Gastroesophageal sphincter (tissue), 4 donors: ENCODE measurements around the gene TSC22D3. TPM values are rescaled to one million over a fixed set of nuclear protein-coding genes. Genes with fewer than 3 reads are reported as not detected.
A peak's percentile ranks its signal among the peaks of the same experiment; 100 is the strongest.

Experiments used
- ATAC-seq: fragments of 150-250 bp; one replicate; pipeline ENCODE4 v1.9.1; 2016; ENCODE audit warnings: mild to moderate bottlenecking, moderate library complexity
- H3K27ac ChIP-seq, 4 donors: fragments of 200-600 bp; sonication (generic) in 3 of 4; 1 replicate in 3 of 4; 2 replicates in 1 of 4; pipeline ENCODE4 v1.5.1; 2016 to 2019
- H3K27me3 ChIP-seq: fragments of 200-600 bp; sonication (generic); one replicate; pipeline ENCODE4 v1.5.1; 2019
- H3K36me3 ChIP-seq, 2 donors: fragments of 200-600 bp; sonication (generic); one replicate each; pipeline ENCODE4 v1.5.1; 2019; ENCODE audit warnings: control low read depth in 1 of 2
- H3K4me1 ChIP-seq, 3 donors: fragments of 200-600 bp; sonication (generic); 1 replicate in 2 of 3; 2 replicates in 1 of 3; pipeline ENCODE4 v1.5.1; 2016 to 2019; ENCODE audit warnings: control low read depth in 2 of 3
- H3K4me3 ChIP-seq, 2 donors: fragments of 200-600 bp; sonication (generic); one replicate each; pipeline ENCODE4 v1.5.1; 2019; ENCODE audit warnings: mild to moderate bottlenecking in 1 of 2, moderate library complexity in 1 of 2
- H3K9me3 ChIP-seq, 3 donors: fragments of 200-600 bp; sonication (generic); one replicate each; pipeline ENCODE4 v1.5.1; 2017 to 2019; ENCODE audit warnings: control low read depth in 2 of 3
- CTCF ChIP-seq, 4 experiments: fragments of 200-600 bp in 2 of 4; fragments of 450-650 bp in 2 of 4; sonication (generic) in 1 of 4; IDR thresholded peaks; one replicate each; pipeline ENCODE4 v1.5.1; 2017 to 2019; ENCODE audit warnings: antibody characterized with exemption in 4 of 4, mild to moderate bottlenecking in 2 of 4, moderate library complexity in 2 of 4
- EP300 ChIP-seq: sonication (generic); formaldehyde crosslinking; IDR thresholded peaks from one replicate; pipeline ENCODE4 v1.6.1; 2017; ENCODE audit warnings: antibody characterized with exemption, mild to moderate bottlenecking
- POLR2A ChIP-seq, 2 donors: fragments of 450-650 bp; IDR thresholded peaks; one replicate each; pipeline ENCODE4 v1.6.1; 2017; ENCODE audit warnings: antibody characterized with exemption in 2 of 2, mild to moderate bottlenecking in 2 of 2, moderate library complexity in 1 of 2
- POLR2AphosphoS5 ChIP-seq: sonication (generic); formaldehyde crosslinking; IDR thresholded peaks from one replicate; pipeline ENCODE4 v1.6.1; 2017; ENCODE audit warnings: antibody characterized with exemption
- WGBS, 2 donors: methylation state at CpG; one replicate each; pipeline ENCODE4 v1.1.5; 2018; ENCODE audit warnings: low coverage in 1 of 2; 5-methylcytosine and 5-hydroxymethylcytosine counted together
- total RNA-seq, 4 donors: library from RNA; depleted of rRNA; stranded (reverse); fragments of >200 nt; gene quantifications; one replicate each; pipeline ENCODE4 v1.1.0, GENCODE V29; 2016

TSC22D3 gene
- total RNA-seq, 4 donors from 2014 or later = 561 to 849 (median 691) TPM

DNA sequence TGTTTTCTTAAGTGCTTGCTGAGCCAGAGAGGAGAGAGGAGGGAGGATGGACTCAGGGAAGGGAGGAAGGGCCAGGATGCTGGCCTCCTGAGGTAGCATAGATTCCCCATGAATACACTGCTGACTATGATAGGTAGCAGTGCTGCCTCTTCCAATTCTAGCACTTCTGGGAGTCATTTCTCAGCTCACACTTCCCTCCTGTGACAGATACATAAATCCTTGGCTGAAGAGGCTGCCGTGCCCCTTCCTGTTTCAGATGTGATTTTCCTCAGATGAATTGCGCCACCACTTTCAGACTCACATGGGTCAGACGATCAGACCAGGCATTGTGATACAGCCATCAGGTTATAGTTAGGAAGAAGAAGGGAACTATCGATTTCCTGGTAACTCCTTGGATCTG is 22.4 kb downstream of the TSC22D3 start:
- Histone ChIP-seq H3K36me3 (no peaks in the 10 kb centered on the region), H3K4me3 (no peak overlapping the region), H3K9me3 (no peaks in the 10 kb centered on the region), H3K4me1 (peaks cover 0 to 61% (median 7%) of the 10 kb centered on the region in 3 donors), H3K27me3 (no peaks in the 10 kb centered on the region), H3K27ac (peak overlapping the region in 3 of 4 donors; percentile 48 to 61 (median 49))
- WGBS, 2 donors = 100% methylated on average over 1 of the region's 4 CpGs; no CpG with 5 or more reads in 1 of the 2 donors
- ATAC-seq = peak; percentile 33
- TF ChIP-seq EP300 = no peak
- no peak for TF ChIP-seq POLR2AphosphoS5
- TF ChIP-seq POLR2A (IDR thresholded peaks at IDR 0.05) = no peak
- TF ChIP-seq CTCF (IDR thresholded peaks at IDR 0.05) = no peak

GRCh38 chrX:107752714-107753113 is 22.9 kb downstream of the TSC22D3 start:
- TF ChIP-seq POLR2A (IDR thresholded peaks at IDR 0.05) (no peak), EP300 (no peak), POLR2AphosphoS5 (no peak), CTCF (IDR thresholded peaks at IDR 0.05) (no peak)
- 100% methylated on average over 1 of the region's 3 CpGs; no CpG with 5 or more reads in 1 of the 2 donors for WGBS, 2 donors
- Histone ChIP-seq H3K27me3 (no peaks in the 10 kb centered on the region), H3K36me3 (no peaks in the 10 kb centered on the region), H3K4me3 (no peak overlapping the region), H3K4me1 (peaks cover 3 to 66% (median 9%) of the 10 kb centered on the region in 3 donors), H3K9me3 (no peaks in the 10 kb centered on the region), H3K27ac (peak overlapping the region in 3 of 4 donors; percentile 48 to 61 (median 49))
- no peak for ATAC-seq

DNA sequence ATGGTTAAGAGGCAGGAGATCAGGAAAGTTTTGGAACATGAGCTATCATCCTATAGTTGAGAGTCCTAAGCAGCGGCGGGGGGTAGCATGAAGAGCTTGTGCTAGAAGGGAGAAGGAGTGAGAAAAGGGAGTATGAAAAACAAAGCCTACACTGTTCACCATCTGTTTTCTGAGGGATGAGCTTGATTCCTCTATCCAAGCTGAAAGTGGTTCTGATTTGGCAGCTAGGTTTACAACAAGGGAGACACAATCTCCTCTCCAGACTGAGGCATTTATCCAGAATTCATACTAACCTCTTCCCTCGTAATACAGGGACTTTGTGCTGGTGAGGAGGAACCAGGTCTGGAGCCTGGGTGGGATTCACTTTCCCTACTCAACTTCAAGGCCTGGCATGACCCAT is 23.5 kb downstream of the TSC22D3 start:
- WGBS, 2 donors = 90 to 100% methylated on average over 2 to 3 of the region's 3 CpGs
- H3K27ac ChIP-seq = peak overlapping the region in 3 of 4 donors; percentile 38 to 61 (median 49)
- peaks cover 5 to 72% (median 13%) of the 10 kb centered on the region in 3 donors for H3K4me1 ChIP-seq
- ATAC-seq = no peak
- H3K27me3 ChIP-seq = no peaks in the 10 kb centered on the region
- H3K9me3 ChIP-seq = no peaks in the 10 kb centered on the region
- TF ChIP-seq CTCF (IDR thresholded peaks at IDR 0.05) (no peak), POLR2AphosphoS5 (no peak), EP300 (no peak), POLR2A (IDR thresholded peaks at IDR 0.05) (no peak)
- H3K4me3 ChIP-seq = no peak overlapping the region
- H3K36me3 ChIP-seq = no peaks in the 10 kb centered on the region

DNA sequence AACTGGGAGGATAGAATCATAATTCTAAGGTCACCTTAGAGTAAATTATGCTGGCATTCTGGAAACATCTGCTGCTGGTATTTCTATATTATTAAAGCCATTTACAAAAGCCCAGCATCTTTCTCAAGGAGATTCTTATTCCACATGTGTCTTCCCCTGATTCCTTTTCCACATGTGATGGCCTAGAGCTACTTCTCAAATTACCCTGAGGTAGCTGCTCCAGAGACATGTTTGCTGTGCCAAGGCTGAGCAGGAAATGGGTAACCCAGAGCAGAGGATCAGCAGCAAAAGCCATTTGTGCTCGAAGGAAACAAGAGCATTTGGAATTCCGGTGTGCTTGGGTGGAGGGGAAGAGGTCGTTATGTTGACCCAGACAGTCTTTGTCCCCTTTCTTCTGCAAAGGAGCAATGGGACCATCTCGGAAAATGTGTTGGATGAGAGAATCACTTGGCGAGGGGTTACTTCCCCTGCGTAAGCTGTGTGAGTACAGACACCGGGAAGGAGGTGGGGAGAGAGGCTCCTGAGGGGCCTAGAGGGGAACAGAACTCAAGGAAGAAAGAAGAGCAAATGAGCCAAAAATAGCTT is 24.6 kb downstream of the TSC22D3 start:
- no peaks in the 10 kb centered on the region for H3K9me3 ChIP-seq
- H3K4me1 ChIP-seq = peaks cover 10 to 78% (median 20%) of the 10 kb centered on the region in 3 donors
- WGBS, 2 donors = 66 to 80% methylated on average over 3 to 5 of the region's 7 CpGs
- peak overlapping the region in 2 of 4 donors; percentile 20 to 33 for H3K27ac ChIP-seq
- ATAC-seq = no peak
- no peaks in the 10 kb centered on the region for H3K36me3 ChIP-seq
- no peak overlapping the region for H3K4me3 ChIP-seq
- no peaks in the 10 kb centered on the region for H3K27me3 ChIP-seq
- no peak for TF ChIP-seq EP300
- no peak for TF ChIP-seq CTCF (IDR thresholded peaks at IDR 0.05)
- TF ChIP-seq POLR2AphosphoS5 = no peak
- TF ChIP-seq POLR2A (IDR thresholded peaks at IDR 0.05) = no peak

- no peak for ATAC-seq
- Histone ChIP-seq H3K4me1 (peaks cover 10 to 80% (median 20%) of the 10 kb centered on the region in 3 donors), H3K9me3 (no peaks in the 10 kb centered on the region), H3K36me3 (no peaks in the 10 kb centered on the region), H3K4me3 (no peak overlapping the region), H3K27me3 (no peaks in the 10 kb centered on the region), H3K27ac (peak overlapping the region in 1 of 4 donors; percentile 33)
- TF ChIP-seq POLR2A (IDR thresholded peaks at IDR 0.05) (no peak), POLR2AphosphoS5 (no peak), CTCF (IDR thresholded peaks at IDR 0.05) (no peak), EP300 (no peak)
- WGBS, 2 donors = 91% methylated on average over 4 of the region's 6 CpGs; no CpG with 5 or more reads in 1 of the 2 donors
Observed at GRCh38 chrX:107750263-107750662, 25.3 kb downstream of the TSC22D3 start.
